ENCODE data around the gene FURIN. TPM values are rescaled to one million over a fixed set of nuclear protein-coding genes. Genes with fewer than 3 reads are reported as not detected.

FURIN gene
- total and polyA plus RNA-seq, 9 of the 15 experiments (the other 6 are each of a cell fraction or from before 2014, with no cell fraction given) = 0.92 to 99.9 (median 34.8) TPM

DNA sequence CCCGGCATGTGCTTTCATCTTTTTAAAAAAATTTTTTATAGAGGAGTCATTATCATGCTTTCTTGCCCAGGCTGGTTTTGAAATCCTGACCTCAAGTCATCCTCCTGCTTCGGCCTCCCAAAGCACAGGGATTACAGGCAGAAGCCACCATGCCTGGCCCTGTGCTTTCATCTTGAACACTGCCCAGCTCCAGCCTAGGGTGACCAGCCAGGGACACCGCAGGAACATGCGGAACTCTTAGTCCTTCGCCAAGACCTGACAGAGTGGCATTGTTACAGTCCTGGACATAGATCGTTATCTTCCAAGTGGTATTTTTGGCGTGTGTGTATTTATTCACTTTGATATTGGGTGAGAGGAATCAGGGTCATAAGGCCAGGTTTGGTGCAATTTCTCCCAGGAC, 7.9 kb upstream of the FURIN start:
- H3K27ac ChIP-seq (ENCODE audit: extremely low read depth, low read depth, low read length) = no peak overlapping the region
- no peak for TF ChIP-seq FUS (optimal IDR thresholded peaks at IDR 0.05; ENCODE audit: low read depth, low read length)
- no peak for TF ChIP-seq DPF2 (IDR thresholded peaks at IDR 0.05)
- TF ChIP-seq NCOA2 (IDR thresholded peaks at IDR 0.05; ENCODE audit: partially characterized antibody in 2 of 2) = no peak
- no peak for TF ChIP-seq CHD2 (IDR thresholded peaks at IDR 0.05; ENCODE audit: low read depth, low read length)
- no peak for TF ChIP-seq TRIM25 (IDR thresholded peaks at IDR 0.05; ENCODE audit: borderline replicate concordance)
- no peak for TF ChIP-seq TAF1 (IDR thresholded peaks at IDR 0.05; ENCODE audit: control insufficient read depth, extremely low read depth, insufficient read depth, low read length, severe bottlenecking)
- TF ChIP-seq, protein P1, sequence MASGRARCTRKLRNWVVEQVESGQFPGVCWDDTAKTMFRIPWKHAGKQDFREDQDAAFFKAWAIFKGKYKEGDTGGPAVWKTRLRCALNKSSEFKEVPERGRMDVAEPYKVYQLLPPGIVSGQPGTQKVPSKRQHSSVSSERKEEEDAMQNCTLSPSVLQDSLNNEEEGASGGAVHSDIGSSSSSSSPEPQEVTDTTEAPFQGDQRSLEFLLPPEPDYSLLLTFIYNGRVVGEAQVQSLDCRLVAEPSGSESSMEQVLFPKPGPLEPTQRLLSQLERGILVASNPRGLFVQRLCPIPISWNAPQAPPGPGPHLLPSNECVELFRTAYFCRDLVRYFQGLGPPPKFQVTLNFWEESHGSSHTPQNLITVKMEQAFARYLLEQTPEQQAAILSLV (tag; IDR thresholded peaks at IDR 0.05) = no peak
- TF ChIP-seq MTA3 (IDR thresholded peaks at IDR 0.05; ENCODE audit: borderline replicate concordance) = no peak
- TF ChIP-seq CEBPB (tag; IDR thresholded peaks at IDR 0.05) = no peak
- H3K9me3 ChIP-seq (replicated peaks; ENCODE audit: control insufficient read depth, insufficient read depth, low read depth, low read length) = no peaks in the 10 kb centered on the region
- peaks cover 19 to 27% of the 10 kb centered on the region in 2 experiments; a peak in 4 of 5 replicates for H3K4me1 ChIP-seq (replicated peaks in 1 of 2; ENCODE audit: control insufficient read depth in 2 of 2, insufficient read depth in 2 of 2, low read length in 2 of 2)
- no peaks in the 10 kb centered on the region for H3K79me2 ChIP-seq (ENCODE audit: control insufficient read depth, insufficient read depth, low read length)
- intact Hi-C loops (cut with micrococcal nuclease) (no loop called here), in situ Hi-C loops (cut with MboI) (no loop called here)
- H3K9ac ChIP-seq (ENCODE audit: insufficient read depth in 1 of 2, low read depth in 2 of 2, low read length in 2 of 2) = no peak overlapping the region
- H3K9me1 ChIP-seq (ENCODE audit: control insufficient read depth, insufficient read depth, low read length) = no peaks in the 10 kb centered on the region
- WGBS (ENCODE audit: insufficient coverage, low coverage, missing lambda C conversion rate) = 76% methylated on average over 7 of the region's 7 CpGs
- no peaks in the 10 kb centered on the region for H4K20me1 ChIP-seq (replicated peaks; ENCODE audit: control insufficient read depth, insufficient read depth, low read length)
- H3K4me3 ChIP-seq = no peak overlapping the region
- no TSS peak for BruUV-seq (replicated peaks)
- no peaks in the 10 kb centered on the region for H3K27me3 ChIP-seq (ENCODE audit: control insufficient read depth in 2 of 2, insufficient read depth in 2 of 2, low read length in 2 of 2)
- H3K36me3 ChIP-seq (ENCODE audit: control insufficient read depth, insufficient read depth, low read length) = no peaks in the 10 kb centered on the region
- CTCF ChIA-PET (ENCODE audit: low intra/inter-chr PET ratio) = no interaction called here
- ATAC-seq = no peak
- DNase-seq (ENCODE audit: extremely low read depth in 1 of 4, low spot score in 3 of 4) = no peak
- no peak overlapping the region for H2AFZ ChIP-seq (ENCODE audit: low read depth, low read length)
- POLR2A ChIA-PET = interaction anchor here (0.6 to 1.6 kb wide), 2 partner anchors 8 to 210 kb away, joined by 3 to 6 read pairs; partner anchors contain the start of gene FURIN
- no peak for FAIRE-seq
- no peak overlapping the region for H3K4me2 ChIP-seq (ENCODE audit: insufficient read depth, low read length)

All from K562 (cell line).